Neural progenitor cell (in vitro differentiated cells): Measurements from ENCODE around the gene SFSWAP. TPM values are rescaled to one million over a fixed set of nuclear protein-coding genes. Genes with fewer than 3 reads are reported as not detected.

ENCODE experiments used
- DNase-seq: peaks from one replicate; pipeline ENCODE4 v3.0.0-alpha.2; 2016; ENCODE audit warnings: low spot score
- H2AFZ ChIP-seq: fragments of 200-600 bp; sonication (generic); replicated peaks from 2 replicates; pipeline ENCODE4 v1.6.1; 2016; ENCODE audit warnings: antibody characterized with exemption
- H3F3A ChIP-seq: fragments of 200-600 bp; sonication (generic); 2 replicates; pipeline ENCODE4 v1.6.1; 2016; ENCODE audit warnings: antibody characterized with exemption, low read depth
- H3K27ac ChIP-seq: fragments of 200-600 bp; sonication (generic); 2 replicates; pipeline ENCODE4 v1.5.1; 2016; ENCODE audit warnings: mild to moderate bottlenecking
- H3K27me3 ChIP-seq: fragments of 200-600 bp; sonication (generic); 2 replicates; pipeline ENCODE4 v1.6.1; 2016; ENCODE audit warnings: mild to moderate bottlenecking, moderate library complexity
- H3K36me3 ChIP-seq: fragments of 200-600 bp; sonication (generic); 2 replicates; pipeline ENCODE4 v1.5.1; 2016
- H3K4me1 ChIP-seq: fragments of 200-600 bp; sonication (generic); 2 replicates; pipeline ENCODE4 v1.6.1; 2016; ENCODE audit warnings: mixed run types
- H3K4me2 ChIP-seq: fragments of 200-600 bp; sonication (generic); 2 replicates; pipeline ENCODE4 v1.6.1; 2016
- H3K4me3 ChIP-seq: fragments of 200-600 bp; sonication (generic); 2 replicates; pipeline ENCODE4 v1.5.1; 2016
- H3K79me2 ChIP-seq: fragments of 200-600 bp; sonication (generic); 2 replicates; pipeline ENCODE4 v1.6.1; 2016; ENCODE audit warnings: low read depth
- H3K9ac ChIP-seq: fragments of 200-600 bp; sonication (generic); 2 replicates; pipeline ENCODE4 v1.6.1; 2016
- H3K9me3 ChIP-seq: fragments of 200-600 bp; sonication (generic); 2 replicates; pipeline ENCODE4 v1.5.1; 2016; ENCODE audit warnings: low read depth
- H4K20me1 ChIP-seq: fragments of 200-600 bp; sonication (generic); 2 replicates; pipeline ENCODE4 v1.6.1; 2016; ENCODE audit warnings: low read depth
- H3K27ac Mint-ChIP-seq: 3 replicates; pipeline ENCODE4 v1.8.0; 2021; ENCODE audit warnings: mixed read lengths
- H3K27me3 Mint-ChIP-seq: 2 replicates; pipeline ENCODE4 v1.8.0; 2022; ENCODE audit warnings: low read depth, mild to moderate bottlenecking, inconsistent platforms, moderate library complexity, mixed read lengths; ENCODE audit not compliant: insufficient read depth
- H3K36me3 Mint-ChIP-seq: 3 replicates; pipeline ENCODE4 v1.8.0; 2021; ENCODE audit warnings: mixed read lengths
- H3K4me1 Mint-ChIP-seq: 3 replicates; pipeline ENCODE4 v1.8.0; 2021; ENCODE audit warnings: mixed read lengths
- H3K4me3 Mint-ChIP-seq: 3 replicates; pipeline ENCODE4 v1.8.0; 2021; ENCODE audit warnings: mild to moderate bottlenecking, moderate library complexity, mixed read lengths
- H3K9me3 Mint-ChIP-seq: 3 replicates; pipeline ENCODE4 v1.8.0; 2020; ENCODE audit warnings: mixed read lengths
- EZH2 ChIP-seq: fragments of 200-600 bp; sonication (generic); IDR thresholded peaks from 2 replicates; pipeline ENCODE4 v1.6.1; 2017; ENCODE audit warnings: antibody characterized with exemption, mild to moderate bottlenecking, moderate library complexity
- EZH2phosphoT487 ChIP-seq: fragments of 200-600 bp; sonication (generic); IDR thresholded peaks from 2 replicates; pipeline ENCODE4 v1.6.1; 2017; ENCODE audit warnings: antibody characterized with exemption
- total RNA-seq: library from RNA; depleted of rRNA; stranded (reverse); fragments of >200 nt; gene quantifications from 2 replicates; pipeline ENCODE4 v1.2.3, GENCODE V29; 2015; ENCODE audit warnings: low replicate concordance
- TF ChIP-seq, protein P1 (sequence below): fragments of 200-600 bp; sonication (generic); IDR thresholded peaks from 2 replicates; pipeline ENCODE4 v1.5.1; 2017; ENCODE audit warnings: antibody characterized with exemption, mild to moderate bottlenecking

The SFSWAP gene
- total RNA-seq, 1 donor from 2014 or later = 37.0 TPM

GRCh38 chr12:131829791-131830334, 119.0 kb downstream of the SFSWAP start:
- peak overlapping the region; percentile 66 for H3K4me3 ChIP-seq
- no peaks in the 10 kb centered on the region for H3K9me3 ChIP-seq
- peak overlapping the region; percentile 94 for H2AFZ ChIP-seq
- H3K4me2 ChIP-seq = peak overlapping the region; percentile 98
- peaks cover 65% of the 10 kb centered on the region for H3K27me3 ChIP-seq
- H3K79me2 ChIP-seq = no peaks in the 10 kb centered on the region
- peaks cover 11% of the 10 kb centered on the region for H4K20me1 ChIP-seq
- H3K27ac Mint-ChIP-seq = no peak overlapping the region
- no peak overlapping the region for H3K9ac ChIP-seq
- H3F3A ChIP-seq = peaks cover 21% of the 10 kb centered on the region
- no peaks in the 10 kb centered on the region for H3K9me3 Mint-ChIP-seq
- H3K4me1 ChIP-seq = peaks cover 13% of the 10 kb centered on the region
- DNase-seq = peak; percentile 36
- TF ChIP-seq, protein P1, sequence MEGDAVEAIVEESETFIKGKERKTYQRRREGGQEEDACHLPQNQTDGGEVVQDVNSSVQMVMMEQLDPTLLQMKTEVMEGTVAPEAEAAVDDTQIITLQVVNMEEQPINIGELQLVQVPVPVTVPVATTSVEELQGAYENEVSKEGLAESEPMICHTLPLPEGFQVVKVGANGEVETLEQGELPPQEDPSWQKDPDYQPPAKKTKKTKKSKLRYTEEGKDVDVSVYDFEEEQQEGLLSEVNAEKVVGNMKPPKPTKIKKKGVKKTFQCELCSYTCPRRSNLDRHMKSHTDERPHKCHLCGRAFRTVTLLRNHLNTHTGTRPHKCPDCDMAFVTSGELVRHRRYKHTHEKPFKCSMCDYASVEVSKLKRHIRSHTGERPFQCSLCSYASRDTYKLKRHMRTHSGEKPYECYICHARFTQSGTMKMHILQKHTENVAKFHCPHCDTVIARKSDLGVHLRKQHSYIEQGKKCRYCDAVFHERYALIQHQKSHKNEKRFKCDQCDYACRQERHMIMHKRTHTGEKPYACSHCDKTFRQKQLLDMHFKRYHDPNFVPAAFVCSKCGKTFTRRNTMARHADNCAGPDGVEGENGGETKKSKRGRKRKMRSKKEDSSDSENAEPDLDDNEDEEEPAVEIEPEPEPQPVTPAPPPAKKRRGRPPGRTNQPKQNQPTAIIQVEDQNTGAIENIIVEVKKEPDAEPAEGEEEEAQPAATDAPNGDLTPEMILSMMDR = no peak
- TF ChIP-seq EZH2 (peak; percentile 20), EZH2phosphoT487 (peak; percentile 52)
- peaks cover 19% of the 10 kb centered on the region for H3K4me1 Mint-ChIP-seq
- peak overlapping the region; percentile 80 for H3K4me3 Mint-ChIP-seq
- peaks cover 33% of the 10 kb centered on the region for H3K27me3 Mint-ChIP-seq
- no peak overlapping the region for H3K27ac ChIP-seq
- no peaks in the 10 kb centered on the region for H3K36me3 Mint-ChIP-seq
- H3K36me3 ChIP-seq = no peaks in the 10 kb centered on the region

DNA sequence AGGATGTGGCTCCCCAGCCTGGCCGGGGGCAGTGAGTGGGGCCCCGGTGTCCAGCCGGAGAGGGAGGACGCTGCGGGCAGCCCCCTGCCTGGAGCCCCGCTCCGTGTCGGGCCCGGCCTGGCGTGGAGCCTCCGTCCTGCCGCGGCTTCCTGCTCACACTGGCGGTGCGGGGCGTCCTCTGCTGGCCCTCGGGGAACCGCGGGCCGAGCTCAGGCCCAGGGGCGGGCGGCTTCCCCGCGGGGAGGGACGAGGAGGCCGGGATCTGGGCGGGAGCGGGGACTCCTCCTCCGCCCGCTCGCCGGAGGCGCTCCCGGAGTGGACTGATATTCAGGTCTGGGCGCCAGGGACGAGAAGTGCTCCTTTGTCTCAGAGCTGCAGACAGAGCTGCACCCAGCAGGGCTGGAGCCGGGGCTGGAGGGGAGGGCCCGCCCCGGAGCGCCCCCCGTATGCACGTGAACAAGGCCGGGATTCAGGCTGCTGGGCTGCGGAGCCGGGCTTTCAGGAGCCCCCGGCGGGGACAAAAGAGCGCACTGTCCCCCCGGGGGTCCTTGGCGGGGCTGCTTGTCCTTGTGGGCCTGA, 119.5 kb downstream of the SFSWAP start:
- peaks cover 13% of the 10 kb centered on the region for H3K4me1 ChIP-seq
- peaks cover 65% of the 10 kb centered on the region for H3K27me3 ChIP-seq
- no peaks in the 10 kb centered on the region for H3K36me3 ChIP-seq

GRCh38 chr12:131830914-131831571, 120.2 kb downstream of the SFSWAP start:
- peak overlapping the region; percentile 66 for H3K4me3 ChIP-seq
- no peaks in the 10 kb centered on the region for H3K36me3 ChIP-seq
- Mint-ChIP-seq H3K27me3 (peaks cover 26% of the 10 kb centered on the region), H3K36me3 (no peaks in the 10 kb centered on the region), H3K4me1 (peaks cover 18% of the 10 kb centered on the region), H3K27ac (no peak overlapping the region), H3K9me3 (no peaks in the 10 kb centered on the region), H3K4me3 (peak overlapping the region; percentile 79)
- DNase-seq = no peak
- H3K9ac ChIP-seq = no peak overlapping the region
- H3K9me3 ChIP-seq = no peaks in the 10 kb centered on the region
- H4K20me1 ChIP-seq = peaks cover 11% of the 10 kb centered on the region
- peaks cover 21% of the 10 kb centered on the region for H3F3A ChIP-seq
- H3K4me1 ChIP-seq = peaks cover 13% of the 10 kb centered on the region
- H3K27ac ChIP-seq = no peak overlapping the region
- peaks cover 62% of the 10 kb centered on the region for H3K27me3 ChIP-seq
- H3K4me2 ChIP-seq = peak overlapping the region; percentile 98
- no peaks in the 10 kb centered on the region for H3K79me2 ChIP-seq
- TF ChIP-seq EZH2phosphoT487 (no peak), EZH2 (no peak)
- TF ChIP-seq, protein P1 = no peak
- H2AFZ ChIP-seq = peak overlapping the region; percentile 94

More for the DNA sequence above, 119.5 kb downstream of the SFSWAP start:
- peak overlapping the region; percentile 79 for H3K4me3 Mint-ChIP-seq
- Histone ChIP-seq H3K27ac (no peak overlapping the region), H3K4me3 (peak overlapping the region; percentile 66), H3K4me2 (peak overlapping the region; percentile 98), H3K9ac (no peak overlapping the region), H3F3A (peaks cover 21% of the 10 kb centered on the region), H4K20me1 (peaks cover 11% of the 10 kb centered on the region), H3K79me2 (no peaks in the 10 kb centered on the region), H3K9me3 (no peaks in the 10 kb centered on the region), H2AFZ (peak overlapping the region; percentile 94)
- H3K27me3 Mint-ChIP-seq = peaks cover 30% of the 10 kb centered on the region
- TF ChIP-seq EZH2 (peak; percentile 34), EZH2phosphoT487 (no peak)
- TF ChIP-seq, protein P1 = peak; percentile 62
- no peak overlapping the region for H3K27ac Mint-ChIP-seq
- no peaks in the 10 kb centered on the region for H3K9me3 Mint-ChIP-seq
- H3K36me3 Mint-ChIP-seq = no peaks in the 10 kb centered on the region
- peak; percentile 88 for DNase-seq
- peaks cover 19% of the 10 kb centered on the region for H3K4me1 Mint-ChIP-seq
